ENCODE measurements around the gene SCYL1. TPM values are rescaled to one million over a fixed set of nuclear protein-coding genes. Genes with fewer than 3 reads are reported as not detected.

Gene SCYL1
- total RNA-seq, 1 donor from 2014 or later = 91.1 TPM

GRCh38 chr11:65492387-65492636 is 32.6 kb upstream of the SCYL1 start:
- H3K9me3 Mint-ChIP-seq = no peaks in the 10 kb centered on the region
- no peak for DNase-seq (ENCODE audit: low spot score in 2 of 2, unreplicated experiment in 2 of 2)
- TF ChIP-seq CTCF (IDR thresholded peaks at IDR 0.05; ENCODE audit: unreplicated experiment) = no peak
- peak overlapping the region; percentile 100 for H3K27ac Mint-ChIP-seq
- peaks cover 89% of the 10 kb centered on the region for H3K4me1 Mint-ChIP-seq
- H3K36me3 Mint-ChIP-seq = no peaks in the 10 kb centered on the region
- H3K27me3 Mint-ChIP-seq (ENCODE audit: low read depth) = no peaks in the 10 kb centered on the region
- no peak overlapping the region for H3K4me3 Mint-ChIP-seq

- Mint-ChIP-seq H3K4me3 (no peak overlapping the region), H3K36me3 (no peaks in the 10 kb centered on the region), H3K27me3 (ENCODE audit: low read depth) (no peaks in the 10 kb centered on the region), H3K9me3 (no peaks in the 10 kb centered on the region), H3K27ac (peak overlapping the region; percentile 100), H3K4me1 (peaks cover 87% of the 10 kb centered on the region)
- no peak for DNase-seq (ENCODE audit: low spot score in 2 of 2, unreplicated experiment in 2 of 2)
- no peak for TF ChIP-seq CTCF (IDR thresholded peaks at IDR 0.05; ENCODE audit: unreplicated experiment)
Observed at GRCh38 chr11:65492637-65493366, 32.1 kb upstream of the SCYL1 start.

- Mint-ChIP-seq H3K27ac (peak overlapping the region; percentile 100), H3K4me3 (no peak overlapping the region), H3K27me3 (ENCODE audit: low read depth) (no peaks in the 10 kb centered on the region), H3K4me1 (peaks cover 79% of the 10 kb centered on the region), H3K36me3 (no peaks in the 10 kb centered on the region), H3K9me3 (no peaks in the 10 kb centered on the region)
- no peak for DNase-seq (ENCODE audit: low spot score in 2 of 2, unreplicated experiment in 2 of 2)
- no peak for TF ChIP-seq CTCF (IDR thresholded peaks at IDR 0.05; ENCODE audit: unreplicated experiment)
Observed at GRCh38 chr11:65493367-65494176, 31.3 kb upstream of the SCYL1 start.

- H3K36me3 Mint-ChIP-seq = no peaks in the 10 kb centered on the region
- no peaks in the 10 kb centered on the region for H3K27me3 Mint-ChIP-seq (ENCODE audit: low read depth)
- H3K4me1 Mint-ChIP-seq = peaks cover 50% of the 10 kb centered on the region
- no peak for DNase-seq (ENCODE audit: low spot score in 2 of 2, unreplicated experiment in 2 of 2)
- no peak for TF ChIP-seq CTCF (IDR thresholded peaks at IDR 0.05; ENCODE audit: unreplicated experiment)
- no peak overlapping the region for H3K4me3 Mint-ChIP-seq
- H3K9me3 Mint-ChIP-seq = no peaks in the 10 kb centered on the region
- no peak overlapping the region for H3K27ac Mint-ChIP-seq
Observed at GRCh38 chr11:65496304-65497140, 28.4 kb upstream of the SCYL1 start.

- Mint-ChIP-seq H3K36me3 (peaks cover under 1% of the 10 kb centered on the region), H3K4me3 (no peak overlapping the region), H3K27me3 (ENCODE audit: low read depth) (no peaks in the 10 kb centered on the region), H3K27ac (no peak overlapping the region), H3K9me3 (no peaks in the 10 kb centered on the region), H3K4me1 (peaks cover 41% of the 10 kb centered on the region)
- no peak for TF ChIP-seq CTCF (IDR thresholded peaks at IDR 0.05; ENCODE audit: unreplicated experiment)
- DNase-seq (ENCODE audit: low spot score in 2 of 2, unreplicated experiment in 2 of 2) = peak; percentile 99
Observed at GRCh38 chr11:65497141-65498041, 27.5 kb upstream of the SCYL1 start.
